Measurements from ENCODE around the gene FAM13B.
"Not testable (repeated sequence)": the region's sequence is repeated elsewhere in the genome, so short reads cannot be mapped to it uniquely, and the experiment has no call there.

The FAM13B gene

GRCh38 chr5:138032028-138032571 is 779 bp downstream of the FAM13B start:
- Histone ChIP-seq H3K9me3 (ENCODE audit: severe bottlenecking) (no peaks in the 10 kb centered on the region), H3K27ac (peak overlapping the region; percentile 100), H3K4me3 (ENCODE audit: low read depth, low read length) (peak overlapping the region; percentile 95), H3K36me3 (peaks cover 24% of the 10 kb centered on the region), H3K27me3 (ENCODE audit: insufficient read depth, low read depth, severe bottlenecking) (no peaks in the 10 kb centered on the region)
- DNase-seq: no peak
- no peak for TF ChIP-seq CTCF (IDR thresholded peaks at IDR 0.05; ENCODE audit: low read depth, low read length)

GRCh38 chr5:138029944-138030343 is 2.9 kb downstream of the FAM13B start:
- Histone ChIP-seq H3K4me3 (ENCODE audit: low read depth, low read length) (no peak overlapping the region), H3K27ac (no peak overlapping the region), H3K36me3 (peaks cover 24% of the 10 kb centered on the region), H3K9me3 (ENCODE audit: severe bottlenecking) (no peaks in the 10 kb centered on the region), H3K27me3 (ENCODE audit: insufficient read depth, low read depth, severe bottlenecking) (no peaks in the 10 kb centered on the region)
- no peak for TF ChIP-seq CTCF (IDR thresholded peaks at IDR 0.05; ENCODE audit: low read depth, low read length)
- DNase-seq: no peak

GRCh38 chr5:138029501-138029900 is 3.4 kb downstream of the FAM13B start:
- Histone ChIP-seq H3K9me3 (ENCODE audit: severe bottlenecking) (no peaks in the 10 kb centered on the region), H3K27me3 (ENCODE audit: insufficient read depth, low read depth, severe bottlenecking) (no peaks in the 10 kb centered on the region), H3K27ac (no peak overlapping the region), H3K36me3 (peaks cover 24% of the 10 kb centered on the region), H3K4me3 (ENCODE audit: low read depth, low read length) (no peak overlapping the region)
- DNase-seq: no peak
- TF ChIP-seq CTCF (IDR thresholded peaks at IDR 0.05; ENCODE audit: low read depth, low read length): no peak

GRCh38 chr5:138028971-138029365 is 3.9 kb downstream of the FAM13B start:
- no peak for DNase-seq
- no peak for TF ChIP-seq CTCF (IDR thresholded peaks at IDR 0.05; ENCODE audit: low read depth, low read length)
- Histone ChIP-seq H3K36me3 (peaks cover 24% of the 10 kb centered on the region), H3K27ac (no peak overlapping the region), H3K9me3 (ENCODE audit: severe bottlenecking) (no peaks in the 10 kb centered on the region), H3K4me3 (ENCODE audit: low read depth, low read length) (no peak overlapping the region), H3K27me3 (ENCODE audit: insufficient read depth, low read depth, severe bottlenecking) (no peaks in the 10 kb centered on the region)

- not testable (repeated sequence) for H3K4me3 ChIP-seq (ENCODE audit: low read depth, low read length); H3K27ac ChIP-seq; H3K9me3 ChIP-seq (ENCODE audit: severe bottlenecking); H3K27me3 ChIP-seq (ENCODE audit: insufficient read depth, low read depth, severe bottlenecking); DNase-seq
- peaks cover 24% of the 10 kb centered on the region for H3K36me3 ChIP-seq
Observed at GRCh38 chr5:138028262-138028970, 4.5 kb downstream of the FAM13B start.

GRCh38 chr5:138026793-138027192 is 6.1 kb downstream of the FAM13B start:
- not testable (repeated sequence) for H3K9me3 ChIP-seq (ENCODE audit: severe bottlenecking); H3K4me3 ChIP-seq (ENCODE audit: low read depth, low read length); H3K27ac ChIP-seq; H3K27me3 ChIP-seq (ENCODE audit: insufficient read depth, low read depth, severe bottlenecking); DNase-seq
- peaks cover 19% of the 10 kb centered on the region for H3K36me3 ChIP-seq

GRCh38 chr5:138025285-138025684 is 7.6 kb downstream of the FAM13B start:
- Histone ChIP-seq H3K4me3 (ENCODE audit: low read depth, low read length) (no peak overlapping the region), H3K27ac (no peak overlapping the region), H3K36me3 (peaks cover 17% of the 10 kb centered on the region), H3K9me3 (ENCODE audit: severe bottlenecking) (no peaks in the 10 kb centered on the region), H3K27me3 (ENCODE audit: insufficient read depth, low read depth, severe bottlenecking) (no peaks in the 10 kb centered on the region)
- TF ChIP-seq CTCF (IDR thresholded peaks at IDR 0.05; ENCODE audit: low read depth, low read length): no peak
- no peak for DNase-seq

Data from WERI-Rb-1 (cell line).